SK-N-SH treated with all-trans-retinoic acid at 6 μM for 48 hours (cell line): Measurements from ENCODE around the gene SLC7A9.

Experiments used
- ATAC-seq: fragments of 200-7000 bp; cut with Tn5 transposase; 3 replicates; pipeline ENCODE4 v1.9.1; 2020; ENCODE audit warnings: mild to moderate bottlenecking, moderate library complexity
- ARNTL ChIP-seq: fragments of 450-650 bp; formaldehyde crosslinking; IDR thresholded peaks from 2 replicates; pipeline ENCODE4 v1.5.0; 2020; ENCODE audit warnings: low read depth, mild to moderate bottlenecking, moderate library complexity, borderline replicate concordance
- BACH2 ChIP-seq: fragments of 250-450 bp; sonication (Bioruptor Pico); IDR thresholded peaks from 2 replicates; pipeline ENCODE4 v1.9.0; 2021; ENCODE audit warnings: mild to moderate bottlenecking, borderline replicate concordance
- CREB5 ChIP-seq: fragments of 250-450 bp; sonication (Bioruptor Pico); IDR thresholded peaks from 2 replicates; pipeline ENCODE4 v1.5.1; 2020; ENCODE audit warnings: low read depth, mild to moderate bottlenecking, moderate library complexity
- CSDC2 ChIP-seq: fragments of 250-450 bp; sonication (Bioruptor Pico); IDR thresholded peaks from 2 replicates; pipeline ENCODE4 v1.5.0; 2020; ENCODE audit warnings: mild to moderate bottlenecking, moderate library complexity
- ESRRG ChIP-seq: fragments of 250-450 bp; sonication (Bioruptor Pico); IDR thresholded peaks from 2 replicates; pipeline ENCODE4 v1.6.1; 2021; ENCODE audit warnings: mild to moderate bottlenecking
- GLIS3 ChIP-seq: fragments of 250-450 bp; sonication (Bioruptor Pico); IDR thresholded peaks from 2 replicates; pipeline ENCODE4 v1.5.0; 2020; ENCODE audit warnings: mild to moderate bottlenecking, moderate library complexity
- ISL1 ChIP-seq: fragments of 250-450 bp; sonication (Bioruptor Pico); IDR thresholded peaks from 2 replicates; pipeline ENCODE4 v2.1.2; 2022; ENCODE audit warnings: mild to moderate bottlenecking, moderate library complexity
- OSR1 ChIP-seq: fragments of 250-450 bp; sonication (Bioruptor Pico); IDR thresholded peaks from 2 replicates; pipeline ENCODE4 v1.8.0; 2022; ENCODE audit warnings: moderate library complexity, mild to moderate bottlenecking, inconsistent platforms
- PATZ1 ChIP-seq: fragments of 250-450 bp; sonication (Bioruptor Pico); IDR thresholded peaks from 2 replicates; pipeline ENCODE4 v1.8.0; 2020; ENCODE audit warnings: mild to moderate bottlenecking, moderate library complexity, borderline replicate concordance
- PPARA ChIP-seq: fragments of 250-450 bp; sonication (Bioruptor Pico); IDR thresholded peaks from 2 replicates; pipeline ENCODE4 v1.5.0; 2020; ENCODE audit warnings: mild to moderate bottlenecking, borderline replicate concordance
- RARB ChIP-seq: fragments of 250-450 bp; sonication (Bioruptor Pico); IDR thresholded peaks from 2 replicates; pipeline ENCODE4 v1.8.0; 2021; ENCODE audit warnings: mild to moderate bottlenecking, moderate library complexity
- SNAI2 ChIP-seq: fragments of 250-450 bp; sonication (Bioruptor Pico); IDR thresholded peaks from 2 replicates; pipeline ENCODE4 v1.5.0; 2020; ENCODE audit warnings: mild to moderate bottlenecking, moderate library complexity
- TCF4 ChIP-seq: fragments of 250-450 bp; sonication (Bioruptor Pico); IDR thresholded peaks from 2 replicates; pipeline ENCODE4 v1.8.0; 2021; ENCODE audit warnings: mild to moderate bottlenecking, moderate library complexity, borderline replicate concordance
- TOX ChIP-seq: fragments of 250-450 bp; sonication (Bioruptor Pico); IDR thresholded peaks from 2 replicates; pipeline ENCODE4 v1.8.0; 2021; ENCODE audit warnings: mild to moderate bottlenecking, moderate library complexity, borderline replicate concordance
- ZC3H10 ChIP-seq: fragments of 250-450 bp; sonication (Bioruptor Pico); IDR thresholded peaks from 2 replicates; pipeline ENCODE4 v1.5.1; 2021; ENCODE audit warnings: mild to moderate bottlenecking, moderate library complexity
- ZFP3 ChIP-seq: fragments of 250-450 bp; sonication (Bioruptor Pico); IDR thresholded peaks from 2 replicates; pipeline ENCODE4 v1.5.0; 2020; ENCODE audit warnings: mild to moderate bottlenecking, moderate library complexity
- ZNF565 ChIP-seq: fragments of 450-650 bp; formaldehyde crosslinking; conservative IDR thresholded peaks from 2 replicates; pipeline ENCODE4 v1.5.0; 2020; ENCODE audit warnings: low read depth, mild to moderate bottlenecking, moderate library complexity
- ZNF70 ChIP-seq: fragments of 450-650 bp; formaldehyde crosslinking; IDR thresholded peaks from 2 replicates; pipeline ENCODE4 v1.5.0; 2020; ENCODE audit warnings: mild to moderate bottlenecking, moderate library complexity
- ZNF8 ChIP-seq: fragments of 450-650 bp; formaldehyde crosslinking; IDR thresholded peaks from 2 replicates; pipeline ENCODE4 v1.5.0; 2020; ENCODE audit warnings: mild to moderate bottlenecking, moderate library complexity
- TF ChIP-seq, protein P1 (sequence below): fragments of 250-450 bp; sonication (Bioruptor Pico); IDR thresholded peaks from 2 replicates; pipeline ENCODE4 v1.5.1; 2021; ENCODE audit warnings: mild to moderate bottlenecking, moderate library complexity
- TF ChIP-seq, protein P2 (sequence below): fragments of 250-450 bp; sonication (Bioruptor Pico); IDR thresholded peaks from 2 replicates; pipeline ENCODE4 v1.5.0; 2020; ENCODE audit warnings: mild to moderate bottlenecking, moderate library complexity

Gene SLC7A9

GRCh38 chr19:32874605-32875004, 5.0 kb upstream of the SLC7A9 start:
- TF ChIP-seq GLIS3 (no peak), BACH2 (CRISPR knock-in tag) (no peak), OSR1 (CRISPR knock-in tag) (no peak), ESRRG (CRISPR knock-in tag) (no peak), PATZ1 (CRISPR knock-in tag) (no peak), SNAI2 (CRISPR knock-in tag) (no peak), CSDC2 (CRISPR knock-in tag) (no peak), TCF4 (CRISPR knock-in tag) (no peak), PPARA (CRISPR knock-in tag) (no peak), ZNF8 (CRISPR knock-in tag) (no peak), ZFP3 (CRISPR knock-in tag) (no peak), CREB5 (CRISPR knock-in tag) (no peak)
- TF ChIP-seq, all 23 proteins: peak for 0
- ATAC-seq, result no peak

GRCh38 chr19:32873247-32873959, 3.8 kb upstream of the SLC7A9 start:
- ATAC-seq, result no peak
- TF ChIP-seq CREB5 (CRISPR knock-in tag), result no peak

- no peak for ATAC-seq
- TF ChIP-seq ISL1 (no peak), TCF4 (CRISPR knock-in tag) (no peak), CSDC2 (CRISPR knock-in tag) (no peak), ZNF70 (CRISPR knock-in tag) (no peak), OSR1 (CRISPR knock-in tag) (no peak), SNAI2 (CRISPR knock-in tag) (no peak), BACH2 (CRISPR knock-in tag) (no peak), ZNF8 (CRISPR knock-in tag) (no peak), ARNTL (CRISPR knock-in tag) (no peak)
- TF ChIP-seq, protein P1, sequence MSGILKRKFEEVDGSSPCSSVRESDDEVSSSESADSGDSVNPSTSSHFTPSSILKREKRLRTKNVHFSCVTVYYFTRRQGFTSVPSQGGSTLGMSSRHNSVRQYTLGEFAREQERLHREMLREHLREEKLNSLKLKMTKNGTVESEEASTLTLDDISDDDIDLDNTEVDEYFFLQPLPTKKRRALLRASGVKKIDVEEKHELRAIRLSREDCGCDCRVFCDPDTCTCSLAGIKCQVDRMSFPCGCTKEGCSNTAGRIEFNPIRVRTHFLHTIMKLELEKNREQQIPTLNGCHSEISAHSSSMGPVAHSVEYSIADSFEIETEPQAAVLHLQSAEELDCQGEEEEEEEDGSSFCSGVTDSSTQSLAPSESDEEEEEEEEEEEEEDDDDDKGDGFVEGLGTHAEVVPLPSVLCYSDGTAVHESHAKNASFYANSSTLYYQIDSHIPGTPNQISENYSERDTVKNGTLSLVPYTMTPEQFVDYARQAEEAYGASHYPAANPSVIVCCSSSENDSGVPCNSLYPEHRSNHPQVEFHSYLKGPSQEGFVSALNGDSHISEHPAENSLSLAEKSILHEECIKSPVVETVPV (CRISPR knock-in tag), result no peak
- TF ChIP-seq, protein P2, sequence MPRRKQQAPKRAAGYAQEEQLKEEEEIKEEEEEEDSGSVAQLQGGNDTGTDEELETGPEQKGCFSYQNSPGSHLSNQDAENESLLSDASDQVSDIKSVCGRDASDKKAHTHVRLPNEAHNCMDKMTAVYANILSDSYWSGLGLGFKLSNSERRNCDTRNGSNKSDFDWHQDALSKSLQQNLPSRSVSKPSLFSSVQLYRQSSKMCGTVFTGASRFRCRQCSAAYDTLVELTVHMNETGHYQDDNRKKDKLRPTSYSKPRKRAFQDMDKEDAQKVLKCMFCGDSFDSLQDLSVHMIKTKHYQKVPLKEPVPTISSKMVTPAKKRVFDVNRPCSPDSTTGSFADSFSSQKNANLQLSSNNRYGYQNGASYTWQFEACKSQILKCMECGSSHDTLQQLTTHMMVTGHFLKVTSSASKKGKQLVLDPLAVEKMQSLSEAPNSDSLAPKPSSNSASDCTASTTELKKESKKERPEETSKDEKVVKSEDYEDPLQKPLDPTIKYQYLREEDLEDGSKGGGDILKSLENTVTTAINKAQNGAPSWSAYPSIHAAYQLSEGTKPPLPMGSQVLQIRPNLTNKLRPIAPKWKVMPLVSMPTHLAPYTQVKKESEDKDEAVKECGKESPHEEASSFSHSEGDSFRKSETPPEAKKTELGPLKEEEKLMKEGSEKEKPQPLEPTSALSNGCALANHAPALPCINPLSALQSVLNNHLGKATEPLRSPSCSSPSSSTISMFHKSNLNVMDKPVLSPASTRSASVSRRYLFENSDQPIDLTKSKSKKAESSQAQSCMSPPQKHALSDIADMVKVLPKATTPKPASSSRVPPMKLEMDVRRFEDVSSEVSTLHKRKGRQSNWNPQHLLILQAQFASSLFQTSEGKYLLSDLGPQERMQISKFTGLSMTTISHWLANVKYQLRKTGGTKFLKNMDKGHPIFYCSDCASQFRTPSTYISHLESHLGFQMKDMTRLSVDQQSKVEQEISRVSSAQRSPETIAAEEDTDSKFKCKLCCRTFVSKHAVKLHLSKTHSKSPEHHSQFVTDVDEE (CRISPR knock-in tag), result no peak
These were observed 2.8 kb upstream of the SLC7A9 start for GRCh38 chr19:32872391-32872790.

DNA sequence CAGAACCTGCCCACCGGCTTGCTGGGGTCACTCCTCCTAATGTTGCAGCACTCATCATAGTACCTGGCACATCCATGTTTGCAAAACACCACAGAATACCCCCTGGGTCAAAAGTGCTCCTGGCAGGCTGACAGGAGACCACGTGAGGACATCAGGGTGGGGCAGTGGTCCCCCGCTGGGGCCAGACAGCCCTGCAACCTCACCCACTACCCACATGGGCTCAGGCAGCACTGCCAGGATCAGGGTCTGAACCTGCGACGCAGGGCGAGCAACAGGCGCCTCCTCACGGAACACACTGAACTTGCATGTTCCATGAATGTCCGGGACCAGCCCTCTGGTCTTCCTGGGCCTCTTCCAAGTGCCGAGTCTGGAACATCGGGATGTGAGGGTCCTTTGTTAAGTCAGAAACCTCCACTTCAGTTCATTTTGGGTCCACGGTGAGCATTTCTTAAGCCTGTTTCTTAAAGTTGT, 1.4 kb upstream of the SLC7A9 start:
- no peak for ATAC-seq
- TF ChIP-seq ZNF70 (CRISPR knock-in tag) (no peak), ZNF565 (CRISPR knock-in tag) (no peak), PPARA (CRISPR knock-in tag) (no peak), TOX (no peak), SNAI2 (CRISPR knock-in tag) (no peak), ZFP3 (CRISPR knock-in tag) (no peak), CREB5 (CRISPR knock-in tag) (no peak), BACH2 (CRISPR knock-in tag) (no peak), RARB (CRISPR knock-in tag) (no peak), CSDC2 (CRISPR knock-in tag) (no peak), ZC3H10 (CRISPR knock-in tag) (no peak), ESRRG (CRISPR knock-in tag) (no peak)
- TF ChIP-seq, protein P1 (CRISPR knock-in tag), result no peak
